ENCODE measurements around the gene PLCB1.

- TF ChIP-seq ZNF274 (IDR thresholded peaks at IDR 0.05; ENCODE audit: insufficient read depth, insufficient read length) (no peak), ATF2 (IDR thresholded peaks at IDR 0.05; ENCODE audit: low read length) (no peak), CBFB (IDR thresholded peaks at IDR 0.05; ENCODE audit: low read depth) (no peak), TCF7 (IDR thresholded peaks at IDR 0.05; ENCODE audit: borderline replicate concordance) (no peak), IKZF1 (conservative IDR thresholded peaks at IDR 0.05) (no peak), CTCF (IDR thresholded peaks at IDR 0.05 in 2 of 3, conservative IDR thresholded peaks at IDR 0.05 in 1 of 3; ENCODE audit: control insufficient read depth in 2 of 3, extremely low read depth in 1 of 3, insufficient read depth in 1 of 3, low read depth in 3 of 3, low read length in 3 of 3) (no peak), CEBPZ (IDR thresholded peaks at IDR 0.05; ENCODE audit: low read depth, low read length) (no peak), IRF3 (IDR thresholded peaks at IDR 0.05) (no peak)
Observed at GRCh38 chr20:8210749-8211148, 78.7 kb downstream of the PLCB1 start.
